Neural crest cell (in vitro differentiated cells): ENCODE data around the gene INPP5F. TPM values are rescaled to one million over a fixed set of nuclear protein-coding genes. Genes with fewer than 3 reads are reported as not detected.

Experiments used
- DNase-seq: peaks from one replicate; pipeline ENCODE4 v3.0.0; 2021; ENCODE audit warnings: low read depth, mixed read lengths, low spot score
- H3K27ac Mint-ChIP-seq: one replicate; pipeline ENCODE4 v1.8.0; 2021; ENCODE audit warnings: mild to moderate bottlenecking, mixed read lengths; ENCODE audit not compliant: unreplicated experiment
- H3K27me3 Mint-ChIP-seq: 2 replicates; pipeline ENCODE4 v1.8.0; 2021; ENCODE audit warnings: low read depth, mild to moderate bottlenecking, mixed read lengths
- H3K36me3 Mint-ChIP-seq: 2 replicates; pipeline ENCODE4 v1.8.0; 2021; ENCODE audit warnings: low read depth, mild to moderate bottlenecking, mixed read lengths
- H3K4me1 Mint-ChIP-seq: 2 replicates; pipeline ENCODE4 v1.8.0; 2021; ENCODE audit warnings: mixed read lengths
- H3K4me3 Mint-ChIP-seq: one replicate; pipeline ENCODE4 v1.8.0; 2021; ENCODE audit warnings: mild to moderate bottlenecking, mixed read lengths
- H3K9me3 Mint-ChIP-seq: 2 replicates; pipeline ENCODE4 v1.8.0; 2021; ENCODE audit warnings: mixed read lengths
- total RNA-seq: library from RNA; stranded (reverse); gene quantifications from 2 replicates; pipeline ENCODE4 v1.2.1, GENCODE V29; 2021
- TF ChIP-seq, protein P1 (sequence below): fragments of 200-600 bp; sonication (generic); conservative IDR thresholded peaks from 2 replicates; pipeline ENCODE4 v1.5.0; 2021; ENCODE audit warnings: antibody characterized with exemption, mild to moderate bottlenecking

Gene INPP5F
- total RNA-seq, 1 donor from 2014 or later = 95.4 TPM

DNA sequence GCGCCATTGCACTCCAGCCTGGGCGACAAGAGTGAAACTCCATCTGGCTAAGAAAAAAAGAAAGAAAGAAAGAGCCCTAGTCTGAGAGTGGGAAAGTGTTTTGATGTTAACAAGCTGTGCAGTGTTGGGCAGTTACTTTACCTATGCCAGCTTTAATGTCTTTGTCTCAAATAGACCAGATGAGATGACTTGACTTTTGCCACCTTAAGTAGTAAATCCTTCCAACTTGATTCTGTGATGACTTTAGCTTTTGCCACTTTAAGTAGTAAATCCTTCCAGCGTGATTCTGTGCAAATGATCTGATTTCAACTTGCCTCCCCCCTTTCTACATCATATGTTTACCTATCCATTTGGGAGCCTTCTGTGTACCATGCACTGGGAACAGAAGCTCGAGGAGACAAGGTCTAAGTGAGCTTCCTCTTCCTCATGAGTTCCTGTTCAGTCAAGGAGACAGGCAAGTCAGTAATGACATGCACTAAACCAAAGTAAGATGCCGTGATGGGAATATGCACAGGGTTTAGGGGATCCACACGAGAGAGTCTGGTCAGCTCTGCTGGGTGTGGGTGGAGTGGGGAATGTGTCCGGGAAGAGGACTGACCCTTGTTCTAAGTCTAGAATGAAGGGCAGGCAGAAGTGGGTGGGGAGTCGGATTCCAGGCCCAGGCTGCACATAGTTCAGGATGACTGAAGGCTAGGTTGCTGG is 17.2 kb downstream of the INPP5F start:
- DNase-seq = no peak
- TF ChIP-seq, protein P1, sequence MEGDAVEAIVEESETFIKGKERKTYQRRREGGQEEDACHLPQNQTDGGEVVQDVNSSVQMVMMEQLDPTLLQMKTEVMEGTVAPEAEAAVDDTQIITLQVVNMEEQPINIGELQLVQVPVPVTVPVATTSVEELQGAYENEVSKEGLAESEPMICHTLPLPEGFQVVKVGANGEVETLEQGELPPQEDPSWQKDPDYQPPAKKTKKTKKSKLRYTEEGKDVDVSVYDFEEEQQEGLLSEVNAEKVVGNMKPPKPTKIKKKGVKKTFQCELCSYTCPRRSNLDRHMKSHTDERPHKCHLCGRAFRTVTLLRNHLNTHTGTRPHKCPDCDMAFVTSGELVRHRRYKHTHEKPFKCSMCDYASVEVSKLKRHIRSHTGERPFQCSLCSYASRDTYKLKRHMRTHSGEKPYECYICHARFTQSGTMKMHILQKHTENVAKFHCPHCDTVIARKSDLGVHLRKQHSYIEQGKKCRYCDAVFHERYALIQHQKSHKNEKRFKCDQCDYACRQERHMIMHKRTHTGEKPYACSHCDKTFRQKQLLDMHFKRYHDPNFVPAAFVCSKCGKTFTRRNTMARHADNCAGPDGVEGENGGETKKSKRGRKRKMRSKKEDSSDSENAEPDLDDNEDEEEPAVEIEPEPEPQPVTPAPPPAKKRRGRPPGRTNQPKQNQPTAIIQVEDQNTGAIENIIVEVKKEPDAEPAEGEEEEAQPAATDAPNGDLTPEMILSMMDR = no peak
- H3K27me3 Mint-ChIP-seq = no peaks in the 10 kb centered on the region
- no peaks in the 10 kb centered on the region for H3K9me3 Mint-ChIP-seq
- H3K4me3 Mint-ChIP-seq = no peak overlapping the region
- peaks cover 5% of the 10 kb centered on the region for H3K36me3 Mint-ChIP-seq
- peaks cover 49% of the 10 kb centered on the region for H3K4me1 Mint-ChIP-seq
- peak overlapping the region; percentile 89 for H3K27ac Mint-ChIP-seq

DNA sequence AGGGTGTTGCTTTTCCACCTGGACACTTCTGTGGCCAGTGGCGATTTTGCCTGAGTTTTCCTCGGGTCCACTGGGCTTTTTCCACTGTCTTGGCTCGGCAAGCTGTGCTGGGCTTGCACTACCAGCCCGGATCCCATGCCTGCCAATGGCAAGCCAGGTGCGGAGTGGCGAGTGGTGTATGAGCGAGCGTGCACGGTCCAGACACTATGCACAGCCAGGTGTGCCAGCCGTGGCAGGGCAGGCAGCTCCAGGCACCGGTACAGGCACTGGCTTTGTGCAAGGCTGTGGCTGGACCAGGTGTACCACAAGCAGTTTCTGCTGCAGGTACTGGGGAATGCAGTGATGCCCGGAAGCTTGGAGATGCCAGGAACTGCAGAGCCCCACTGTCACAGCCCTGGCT is 22.1 kb downstream of the INPP5F start:
- TF ChIP-seq, protein P1 = no peak
- Mint-ChIP-seq H3K36me3 (peaks cover 5% of the 10 kb centered on the region), H3K4me3 (no peak overlapping the region), H3K27ac (no peak overlapping the region), H3K9me3 (no peaks in the 10 kb centered on the region), H3K27me3 (no peaks in the 10 kb centered on the region), H3K4me1 (peaks cover 43% of the 10 kb centered on the region)
- DNase-seq = no peak

DNA sequence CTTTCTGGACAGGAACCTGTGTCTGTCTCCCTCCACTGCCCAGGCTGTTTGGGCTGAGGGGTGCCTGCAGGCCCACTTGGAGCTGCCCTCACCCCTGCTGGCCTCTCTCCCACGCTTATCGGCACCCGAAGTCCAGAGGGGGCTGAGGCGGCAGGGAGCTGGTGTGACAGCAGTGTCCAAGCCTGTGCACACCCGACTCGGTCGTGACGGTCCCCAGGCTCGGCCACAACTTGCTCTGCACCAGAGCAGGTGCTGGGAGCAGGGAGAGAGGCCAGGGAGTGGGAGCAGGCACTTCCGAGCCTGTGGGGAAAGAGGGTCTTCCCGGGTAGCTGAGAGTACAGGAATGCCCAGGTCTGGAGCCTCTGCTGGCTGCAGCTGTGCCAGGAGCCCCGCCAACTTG is 23.0 kb downstream of the INPP5F start:
- Mint-ChIP-seq H3K36me3 (peaks cover 5% of the 10 kb centered on the region), H3K4me3 (no peak overlapping the region), H3K4me1 (peaks cover 39% of the 10 kb centered on the region), H3K27ac (no peak overlapping the region), H3K27me3 (no peaks in the 10 kb centered on the region), H3K9me3 (no peaks in the 10 kb centered on the region)
- DNase-seq = no peak
- TF ChIP-seq, protein P1 = no peak

DNA sequence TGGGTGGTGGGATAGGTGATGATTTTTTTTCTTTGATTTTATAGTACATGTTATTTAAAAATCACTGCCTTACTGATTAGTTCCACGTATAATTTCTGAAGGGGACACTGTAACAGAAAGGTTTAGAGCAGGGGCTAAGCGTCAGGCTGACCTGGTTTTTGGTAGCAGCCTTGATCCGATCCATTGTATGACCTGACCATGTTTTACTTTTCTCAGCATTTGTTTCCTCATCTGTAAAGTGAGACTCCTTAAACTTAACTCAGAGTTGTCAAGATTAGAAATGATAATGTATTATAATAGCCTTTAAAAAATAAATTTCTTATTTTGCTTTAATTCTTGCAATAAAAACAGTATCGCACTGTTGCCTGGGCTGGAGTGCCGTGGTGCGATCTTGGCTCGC is 23.6 kb downstream of the INPP5F start:
- H3K9me3 Mint-ChIP-seq = no peaks in the 10 kb centered on the region
- H3K36me3 Mint-ChIP-seq = peaks cover 5% of the 10 kb centered on the region
- DNase-seq = no peak
- no peak overlapping the region for H3K27ac Mint-ChIP-seq
- H3K27me3 Mint-ChIP-seq = no peaks in the 10 kb centered on the region
- H3K4me3 Mint-ChIP-seq = no peak overlapping the region
- TF ChIP-seq, protein P1 = no peak
- peaks cover 37% of the 10 kb centered on the region for H3K4me1 Mint-ChIP-seq

DNA sequence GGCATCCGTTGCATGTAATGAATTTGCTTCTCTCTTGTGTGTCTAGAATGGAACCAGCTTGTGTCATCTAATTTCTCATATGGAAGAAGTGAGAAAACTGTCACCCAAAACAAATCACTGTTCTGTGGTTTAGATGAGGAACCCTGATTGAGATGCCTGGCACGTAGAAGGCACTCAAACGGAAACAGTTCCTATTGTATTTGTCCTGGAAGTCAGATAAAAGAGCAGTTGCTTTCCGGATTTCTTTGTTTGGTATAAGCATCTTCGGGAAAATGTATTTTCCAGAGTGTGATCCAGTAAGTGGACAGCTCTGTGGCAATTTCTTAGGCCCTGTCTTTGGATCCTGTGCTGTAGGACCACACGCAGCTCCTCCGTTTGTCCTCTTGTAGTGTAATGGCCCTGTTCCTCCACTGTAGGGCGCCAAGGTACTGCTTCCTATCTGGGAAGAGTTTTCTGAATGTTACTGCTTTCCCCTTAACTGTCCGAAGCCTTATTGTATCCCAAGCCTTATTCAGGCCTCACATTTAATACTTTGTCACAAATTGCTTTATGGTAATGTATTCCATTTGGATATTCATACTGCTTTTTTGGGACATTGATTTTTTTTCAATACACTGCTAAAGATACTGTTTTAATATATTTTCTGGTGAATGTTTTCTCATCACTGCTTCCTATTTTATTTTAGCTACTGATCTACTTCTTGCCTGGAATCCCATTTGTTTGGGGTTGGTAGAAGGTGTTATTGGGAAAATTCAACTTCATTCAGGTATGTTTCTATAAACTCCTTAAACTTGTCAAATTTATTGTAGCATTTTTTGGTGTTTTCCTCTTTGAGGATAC is 24.8 kb downstream of the INPP5F start:
- DNase-seq = peak; percentile 70
- Mint-ChIP-seq H3K36me3 (peaks cover 5% of the 10 kb centered on the region), H3K9me3 (no peaks in the 10 kb centered on the region), H3K27me3 (no peaks in the 10 kb centered on the region), H3K4me1 (peaks cover 28% of the 10 kb centered on the region), H3K27ac (no peak overlapping the region), H3K4me3 (no peak overlapping the region)
- TF ChIP-seq, protein P1 = peak; percentile 88
